ENCODE data around the gene TMC8. TPM values are rescaled to one million over a fixed set of nuclear protein-coding genes. Genes with fewer than 3 reads are reported as not detected.

Gene TMC8
- total RNA-seq, 1 experiment from 2014 or later, result 0.32 TPM

- Histone ChIP-seq H3K9me3 (ENCODE audit: low read depth, low read length, poor library complexity, severe bottlenecking) (no peaks in the 10 kb centered on the region), H3K4me1 (ENCODE audit: insufficient read depth, low read length, poor library complexity, severe bottlenecking) (no peaks in the 10 kb centered on the region), H3K4me3 (ENCODE audit: low read depth, low read length, poor library complexity, severe bottlenecking) (no peak overlapping the region), H3K27me3 (replicated peaks; ENCODE audit: insufficient read depth, low read depth, low read length, poor library complexity) (no peaks in the 10 kb centered on the region), H3K36me3 (ENCODE audit: insufficient read depth, low read length, poor library complexity, severe bottlenecking) (peaks cover 7% of the 10 kb centered on the region), H3K27ac (ENCODE audit: low read depth, low read length, poor library complexity, severe bottlenecking) (no peak overlapping the region)
- intact Hi-C loops (cut with micrococcal nuclease; ENCODE audit: unreplicated experiment), result no loop called here
- BruUV-seq (replicated peaks), result no TSS peak
- POLR2A ChIA-PET (ENCODE audit: low non-redundant PET), result no interaction called here
- TF ChIP-seq EZH2 (IDR thresholded peaks at IDR 0.05; ENCODE audit: borderline replicate concordance, low read depth, low read length, poor library complexity, severe bottlenecking) (no peak), CTCF (conservative IDR thresholded peaks at IDR 0.05; ENCODE audit: low read depth, low read length) (no peak)
- no peak for DNase-seq (ENCODE audit: low spot score)
- CTCF ChIA-PET, result no interaction called here
These were observed 21.7 kb upstream of the TMC8 start for GRCh38 chr17:78108726-78109488.

- no peak for DNase-seq (ENCODE audit: low spot score)
- H3K27ac ChIP-seq (ENCODE audit: low read depth, low read length, poor library complexity, severe bottlenecking), result no peak overlapping the region
- TF ChIP-seq CTCF (conservative IDR thresholded peaks at IDR 0.05; ENCODE audit: low read depth, low read length) (no peak), EZH2 (IDR thresholded peaks at IDR 0.05; ENCODE audit: borderline replicate concordance, low read depth, low read length, poor library complexity, severe bottlenecking) (no peak)
- POLR2A ChIA-PET (ENCODE audit: low non-redundant PET), result no interaction called here
- CTCF ChIA-PET, result no interaction called here
- H3K4me1 ChIP-seq (ENCODE audit: insufficient read depth, low read length, poor library complexity, severe bottlenecking), result no peaks in the 10 kb centered on the region
- no peaks in the 10 kb centered on the region for H3K9me3 ChIP-seq (ENCODE audit: low read depth, low read length, poor library complexity, severe bottlenecking)
- H3K27me3 ChIP-seq (replicated peaks; ENCODE audit: insufficient read depth, low read depth, low read length, poor library complexity), result no peaks in the 10 kb centered on the region
- H3K36me3 ChIP-seq (ENCODE audit: insufficient read depth, low read length, poor library complexity, severe bottlenecking), result peaks cover 5% of the 10 kb centered on the region
- no TSS peak for BruUV-seq (replicated peaks)
- H3K4me3 ChIP-seq (ENCODE audit: low read depth, low read length, poor library complexity, severe bottlenecking), result no peak overlapping the region
- intact Hi-C loops (cut with micrococcal nuclease; ENCODE audit: unreplicated experiment), result no loop called here
These were observed 21.1 kb upstream of the TMC8 start for GRCh38 chr17:78109489-78109761.

- CTCF ChIA-PET, result no interaction called here
- no peaks in the 10 kb centered on the region for H3K4me1 ChIP-seq (ENCODE audit: insufficient read depth, low read length, poor library complexity, severe bottlenecking)
- DNase-seq (ENCODE audit: low spot score), result no peak
These were observed 20.1 kb upstream of the TMC8 start for GRCh38 chr17:78110363-78111015.

More at GRCh38 chr17:78110363-78111015, 20.1 kb upstream of the TMC8 start:
- Histone ChIP-seq H3K27me3 (replicated peaks; ENCODE audit: insufficient read depth, low read depth, low read length, poor library complexity) (no peaks in the 10 kb centered on the region), H3K4me3 (ENCODE audit: low read depth, low read length, poor library complexity, severe bottlenecking) (no peak overlapping the region), H3K27ac (ENCODE audit: low read depth, low read length, poor library complexity, severe bottlenecking) (no peak overlapping the region), H3K9me3 (ENCODE audit: low read depth, low read length, poor library complexity, severe bottlenecking) (no peaks in the 10 kb centered on the region), H3K36me3 (ENCODE audit: insufficient read depth, low read length, poor library complexity, severe bottlenecking) (peaks cover 4% of the 10 kb centered on the region)
- POLR2A ChIA-PET (ENCODE audit: low non-redundant PET), result no interaction called here
- TF ChIP-seq CTCF (conservative IDR thresholded peaks at IDR 0.05; ENCODE audit: low read depth, low read length) (no peak), EZH2 (IDR thresholded peaks at IDR 0.05; ENCODE audit: borderline replicate concordance, low read depth, low read length, poor library complexity, severe bottlenecking) (no peak)
- intact Hi-C loops (cut with micrococcal nuclease; ENCODE audit: unreplicated experiment), result no loop called here
- BruUV-seq (replicated peaks), result no TSS peak
